Measurements from ENCODE around the gene AUTS2.

AUTS2 gene

DNA sequence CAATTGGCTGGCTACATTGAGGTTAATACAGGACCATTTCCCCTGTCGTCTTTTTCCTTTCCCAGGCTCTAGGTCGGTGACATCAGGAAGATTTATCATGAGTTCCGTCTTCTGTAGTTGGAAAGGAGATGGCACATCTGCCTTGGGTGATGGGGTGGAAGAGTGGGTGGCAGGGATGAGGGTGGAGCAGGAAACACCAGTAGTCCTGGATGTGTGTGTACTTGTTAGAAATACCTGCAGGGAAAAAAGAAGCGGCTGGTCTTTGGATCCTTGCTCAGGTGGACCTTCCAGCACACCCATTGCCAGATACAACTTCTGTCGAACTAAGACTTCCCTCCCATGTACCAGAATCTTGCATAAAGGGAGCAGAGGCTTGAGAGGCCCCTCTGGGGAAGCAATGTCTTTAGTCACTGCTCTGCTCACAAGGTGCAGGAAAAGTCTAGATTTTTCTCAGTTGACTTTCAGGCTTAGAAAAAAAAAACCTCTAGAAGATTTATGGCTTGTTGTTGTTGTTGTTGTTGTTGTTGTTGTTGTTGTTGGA, 1016.9 kb downstream of the AUTS2 start:
- TF ChIP-seq, protein P1, sequence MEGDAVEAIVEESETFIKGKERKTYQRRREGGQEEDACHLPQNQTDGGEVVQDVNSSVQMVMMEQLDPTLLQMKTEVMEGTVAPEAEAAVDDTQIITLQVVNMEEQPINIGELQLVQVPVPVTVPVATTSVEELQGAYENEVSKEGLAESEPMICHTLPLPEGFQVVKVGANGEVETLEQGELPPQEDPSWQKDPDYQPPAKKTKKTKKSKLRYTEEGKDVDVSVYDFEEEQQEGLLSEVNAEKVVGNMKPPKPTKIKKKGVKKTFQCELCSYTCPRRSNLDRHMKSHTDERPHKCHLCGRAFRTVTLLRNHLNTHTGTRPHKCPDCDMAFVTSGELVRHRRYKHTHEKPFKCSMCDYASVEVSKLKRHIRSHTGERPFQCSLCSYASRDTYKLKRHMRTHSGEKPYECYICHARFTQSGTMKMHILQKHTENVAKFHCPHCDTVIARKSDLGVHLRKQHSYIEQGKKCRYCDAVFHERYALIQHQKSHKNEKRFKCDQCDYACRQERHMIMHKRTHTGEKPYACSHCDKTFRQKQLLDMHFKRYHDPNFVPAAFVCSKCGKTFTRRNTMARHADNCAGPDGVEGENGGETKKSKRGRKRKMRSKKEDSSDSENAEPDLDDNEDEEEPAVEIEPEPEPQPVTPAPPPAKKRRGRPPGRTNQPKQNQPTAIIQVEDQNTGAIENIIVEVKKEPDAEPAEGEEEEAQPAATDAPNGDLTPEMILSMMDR (IDR thresholded peaks at IDR 0.05; ENCODE audit: insufficient read depth, low read depth, low read length, missing control alignments): no peak
- no peak overlapping the region for H3K4me3 ChIP-seq (ENCODE audit: low read depth, low read length)
- DNase-seq (ENCODE audit: low read depth): no peak

DNA sequence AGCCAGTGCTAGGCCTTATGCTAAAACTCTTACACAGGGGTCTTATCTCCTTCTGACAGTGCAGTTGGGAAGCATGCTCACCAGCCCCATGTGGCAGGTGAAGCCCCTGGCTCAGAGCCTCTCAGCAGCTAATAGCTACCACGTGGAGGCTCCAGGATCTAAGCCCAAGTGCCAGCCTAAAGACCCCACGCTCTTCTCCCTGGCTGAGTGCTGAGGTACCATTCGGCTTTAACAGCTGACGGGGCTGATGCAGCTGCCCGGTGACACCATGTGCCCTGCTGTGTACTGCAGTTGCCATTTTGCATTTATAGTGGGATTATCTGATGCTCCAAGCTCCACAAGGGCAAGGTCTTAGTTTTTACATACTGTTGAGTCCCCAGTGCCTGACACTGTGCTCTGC, 1017.9 kb downstream of the AUTS2 start:
- TF ChIP-seq, protein P1 (IDR thresholded peaks at IDR 0.05; ENCODE audit: insufficient read depth, low read depth, low read length, missing control alignments): no peak
- H3K4me3 ChIP-seq (ENCODE audit: low read depth, low read length): no peak overlapping the region
- no peak for DNase-seq (ENCODE audit: low read depth)

DNA sequence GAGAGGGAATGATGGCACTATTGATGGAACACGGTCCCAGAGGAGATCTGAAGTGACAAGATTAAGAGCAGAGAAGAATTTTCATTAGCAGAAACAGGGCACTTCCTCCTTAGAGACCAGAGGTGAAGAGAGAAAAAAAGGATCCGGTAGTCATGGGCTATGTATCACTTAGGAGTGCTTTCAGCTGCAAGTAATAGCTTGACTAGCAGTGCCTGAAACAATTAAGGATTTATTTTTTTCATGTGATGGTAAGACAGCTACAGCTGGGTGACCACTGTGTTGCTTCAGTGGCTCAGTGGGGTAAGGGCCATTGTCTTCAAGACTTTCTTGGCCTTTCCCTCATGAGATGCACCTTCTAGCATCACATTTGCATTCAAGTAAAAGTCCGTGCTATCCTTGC, 1018.5 kb downstream of the AUTS2 start:
- peak; percentile 3 for DNase-seq (ENCODE audit: low read depth)
- TF ChIP-seq, protein P1 (IDR thresholded peaks at IDR 0.05; ENCODE audit: insufficient read depth, low read depth, low read length, missing control alignments): no peak
- H3K4me3 ChIP-seq (ENCODE audit: low read depth, low read length): no peak overlapping the region

DNA sequence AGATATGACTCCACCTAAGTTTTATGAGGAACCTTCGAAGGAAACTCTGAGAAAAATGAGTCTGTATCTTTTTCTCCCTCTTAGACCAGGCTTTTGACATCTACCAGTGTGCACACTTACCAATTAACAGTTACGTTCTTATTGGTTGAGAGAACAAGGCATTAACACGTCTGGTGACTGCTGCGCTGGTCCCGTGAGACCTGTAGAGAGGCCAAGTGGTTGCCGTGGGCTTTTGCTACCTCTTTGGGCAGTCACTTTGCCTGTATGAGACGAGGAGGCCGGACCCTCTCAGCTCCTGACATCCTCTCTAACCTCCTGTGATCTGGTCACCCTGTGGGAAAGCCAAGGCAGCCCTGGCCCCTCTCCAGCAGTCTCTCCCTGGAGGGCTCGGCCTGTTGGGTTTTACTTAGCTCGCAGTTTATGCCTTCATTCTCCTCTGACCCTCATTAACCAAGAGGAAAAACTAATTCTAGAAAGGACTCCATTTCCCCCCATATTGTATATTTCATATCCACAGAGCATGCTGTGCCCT, 1019.8 kb downstream of the AUTS2 start:
- no peak for DNase-seq (ENCODE audit: low read depth)
- no peak overlapping the region for H3K4me3 ChIP-seq (ENCODE audit: low read depth, low read length)
- TF ChIP-seq, protein P1 (IDR thresholded peaks at IDR 0.05; ENCODE audit: insufficient read depth, low read depth, low read length, missing control alignments): no peak

DNA sequence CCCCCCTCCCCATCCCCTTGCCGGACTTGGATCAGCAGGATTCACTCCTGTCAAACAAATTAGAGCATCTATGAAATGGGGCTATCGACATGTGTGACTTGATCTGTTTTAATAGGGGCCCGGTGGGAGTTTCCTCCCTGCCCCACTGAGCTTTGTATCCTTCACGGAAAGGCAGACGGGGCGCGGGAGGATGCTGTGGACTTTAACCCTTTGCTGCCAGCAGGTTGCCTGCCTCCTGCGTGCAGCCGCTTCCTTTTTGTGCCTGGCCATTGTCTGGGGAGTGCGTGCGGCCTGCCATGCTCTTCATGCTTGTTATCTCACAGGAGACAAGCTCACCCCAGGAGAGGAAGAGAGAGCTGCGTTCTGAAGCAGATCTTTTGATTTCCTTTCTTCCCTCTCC, 1020.9 kb downstream of the AUTS2 start:
- no peak overlapping the region for H3K4me3 ChIP-seq (ENCODE audit: low read depth, low read length)
- no peak for DNase-seq (ENCODE audit: low read depth)
- TF ChIP-seq, protein P1 (IDR thresholded peaks at IDR 0.05; ENCODE audit: insufficient read depth, low read depth, low read length, missing control alignments): no peak

DNA sequence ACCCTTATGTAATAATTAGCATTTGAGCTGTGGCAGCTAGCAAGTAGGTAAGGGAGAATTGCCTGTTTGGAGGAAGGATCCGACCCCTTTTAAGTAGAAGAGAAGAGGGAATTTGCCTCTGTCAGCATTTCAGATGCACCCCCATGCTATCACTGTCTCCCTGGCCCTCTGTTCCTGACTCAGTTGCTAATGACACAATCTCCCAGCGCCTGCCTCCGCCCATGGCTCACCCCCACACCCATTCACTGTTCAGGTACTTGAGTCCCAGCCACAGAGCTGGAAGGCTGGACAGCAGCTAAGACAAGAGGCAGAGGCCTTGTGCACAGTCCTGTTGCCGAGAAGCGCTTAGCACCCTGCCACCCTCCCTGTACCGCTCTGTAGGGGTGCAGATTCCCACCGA, 1021.4 kb downstream of the AUTS2 start:
- H3K4me3 ChIP-seq (ENCODE audit: low read depth, low read length): no peak overlapping the region
- TF ChIP-seq, protein P1 (IDR thresholded peaks at IDR 0.05; ENCODE audit: insufficient read depth, low read depth, low read length, missing control alignments): no peak
- DNase-seq (ENCODE audit: low read depth): no peak
